Stimulated activated CD4-positive, alpha-beta T cell treated with anti-CD3 and anti-CD28 coated beads, Interleukin-12 subunit alpha, Interleukin-12 subunit beta, amount 100 ng/mL, for 24 hours (primary cell): ENCODE results near the gene SIGMAR1.

Experiments used
- DNase-seq, 2 experiments: peaks; one replicate each; pipeline ENCODE4 v3.0.0-alpha.2; 2020; ENCODE audit warnings: low read depth in 2 of 2

The SIGMAR1 gene

GRCh38 chr9:34630402-34631154 is 7.0 kb downstream of the SIGMAR1 start:
- no peak for DNase-seq

GRCh38 chr9:34629491-34629808 is 8.1 kb downstream of the SIGMAR1 start:
- DNase-seq: no peak

- peak in 1 of 2 experiments; percentile 49 for DNase-seq
These were observed 8.7 kb downstream of the SIGMAR1 start, which contains the start of gene ARID3C for GRCh38 chr9:34628656-34629490. ARID3C (minus strand) TSS chr9:34629066; CDS start chr9:34628014, 1,052 bp downstream.

GRCh38 chr9:34627716-34628655 is 9.6 kb downstream of the SIGMAR1 start:
- no peak for DNase-seq

GRCh38 chr9:34625186-34625486 is 12.5 kb downstream of the SIGMAR1 start:
- DNase-seq: no peak

GRCh38 chr9:34624475-34625185 is 13.0 kb downstream of the SIGMAR1 start:
- DNase-seq: no peak

GRCh38 chr9:34623374-34624235 is 14.0 kb downstream of the SIGMAR1 start:
- DNase-seq: no peak

- peak; percentile 85 to 86 for DNase-seq
These were observed 17.3 kb downstream of the SIGMAR1 start, which contains the start of gene DCTN3 for GRCh38 chr9:34620061-34620994. DCTN3 (minus strand) TSS chr9:34620495; CDS start chr9:34620464, 31 bp downstream.

GRCh38 chr9:34615132-34615531 is 22.5 kb downstream of the SIGMAR1 start:
- no peak for DNase-seq

GRCh38 chr9:34612788-34613390 is 24.7 kb downstream of the SIGMAR1 start:
- DNase-seq: peak; percentile 40 to 62

- DNase-seq: peak; percentile 65 to 82
These were observed 25.5 kb downstream of the SIGMAR1 start, which contains the start of gene RPP25L for GRCh38 chr9:34611811-34612787. RPP25L (minus strand) TSS chr9:34612097; CDS start chr9:34611296, 801 bp downstream.

- DNase-seq: no peak
These were observed 26.3 kb downstream of the SIGMAR1 start for GRCh38 chr9:34611251-34611810.

GRCh38 chr9:34610434-34611206 is 27.0 kb downstream of the SIGMAR1 start:
- no peak for DNase-seq

GRCh38 chr9:34607331-34607730 is 30.3 kb downstream of the SIGMAR1 start:
- DNase-seq: no peak

GRCh38 chr9:34606905-34607304 is 30.7 kb downstream of the SIGMAR1 start:
- DNase-seq: no peak

GRCh38 chr9:34606190-34606589 is 31.4 kb downstream of the SIGMAR1 start:
- DNase-seq: no peak
